Spleen (tissue), 11 donors: ENCODE data around the gene PTAFR. TPM values are rescaled to one million over a fixed set of nuclear protein-coding genes. Genes with fewer than 3 reads are reported as not detected.

Source experiments
- DNase-seq: peaks from one replicate; pipeline ENCODE4 v3.0.0-alpha.2; 2020
- H3K27ac ChIP-seq, 8 donors: fragments of 200-600 bp; sonication (generic) in 7 of 8; 1 replicate in 4 of 8; 2 replicates in 4 of 8; pipeline versions ENCODE4 v1.5.0 to v1.8.0; 2016 to 2021; ENCODE audit warnings: inconsistent platforms in 4 of 8, mild to moderate bottlenecking in 4 of 8, moderate library complexity in 1 of 8
- H3K27me3 ChIP-seq, 7 donors: fragments of 200-600 bp; sonication (generic) in 6 of 7; replicated peaks in 1 of 7; 1 replicate in 4 of 7; 2 replicates in 3 of 7; pipeline versions ENCODE4 v1.5.0 to v1.8.0; 2016 to 2021; ENCODE audit warnings: inconsistent platforms in 3 of 7, mild to moderate bottlenecking in 1 of 7
- H3K36me3 ChIP-seq, 6 donors: fragments of 200-600 bp; sonication (generic) in 5 of 6; 1 replicate in 4 of 6; 2 replicates in 2 of 6; pipeline versions ENCODE4 v1.5.0 to v1.8.0; 2016 to 2021; ENCODE audit warnings: inconsistent platforms in 2 of 6
- H3K4me1 ChIP-seq, 6 donors: fragments of 200-600 bp; sonication (generic) in 5 of 6; 1 replicate in 3 of 6; 2 replicates in 3 of 6; pipeline versions ENCODE4 v1.5.0 to v1.8.0; 2016 to 2021; ENCODE audit warnings: inconsistent platforms in 3 of 6
- H3K4me3 ChIP-seq, 8 donors: fragments of 200-600 bp; sonication (generic) in 7 of 8; 1 replicate in 4 of 8; 2 replicates in 4 of 8; pipeline versions ENCODE4 v1.5.0 to v1.8.0; 2016 to 2021; ENCODE audit warnings: inconsistent platforms in 4 of 8, mild to moderate bottlenecking in 4 of 8, moderate library complexity in 2 of 8
- H3K9me3 ChIP-seq, 8 donors: fragments of 200-600 bp; sonication (generic) in 7 of 8; 1 replicate in 4 of 8; 2 replicates in 4 of 8; pipeline versions ENCODE4 v1.5.0 to v1.8.0; 2016 to 2021; ENCODE audit warnings: inconsistent platforms in 4 of 8
- POLR2A ChIP-seq, 3 donors: fragments of 450-650 bp; IDR thresholded peaks; one replicate each; pipeline ENCODE4 v1.5.1; 2017; ENCODE audit warnings: antibody characterized with exemption in 3 of 3, mild to moderate bottlenecking in 1 of 3
- POLR2AphosphoS5 ChIP-seq, 3 donors: sonication (generic); formaldehyde crosslinking; IDR thresholded peaks; one replicate each; pipeline ENCODE4 v1.5.1; 2017; ENCODE audit warnings: antibody characterized with exemption in 3 of 3
- WGBS, 5 donors: extraction: QIAGEN DNeasy Blood & Tissue Kit in 3 of 5; methylation state at CpG; one replicate each; pipeline versions ENCODE4 v1.1.5 to v1.1.7; 2013 to 2018; 5-methylcytosine and 5-hydroxymethylcytosine counted together
- intact Hi-C: fragments of 100-400 bp; cut with DNase I; formaldehyde crosslinking; loops from one replicate; pipeline ENCODE4 v1.15.0; 2023; ENCODE audit warnings: low total_unique reads
- polyA plus RNA-seq, 3 donors: library from polyadenylated mRNA; stranded (reverse); fragments of 200-250 nt; gene quantifications; one replicate each; pipeline ENCODE4 v1.2.1, GENCODE V29; 2013
- total RNA-seq, 7 donors: library from RNA; depleted of rRNA in 3 of 7; stranded (reverse); fragments of >200 nt in 3 of 7; fragmentation: NEBNext Ultra II Directional in 4 of 7; extraction: Animal tissue kit (Norgen Biotek cat#: 25700) in 4 of 7; gene quantifications; one replicate each; pipeline versions ENCODE4 v1.1.0 to v1.2.1, GENCODE V29; 2016 to 2021
- TF ChIP-seq, protein P1 (sequence below), 11 experiments: fragments of 200-600 bp in 7 of 11; fragments of 450-650 bp in 4 of 11; sonication (generic) in 4 of 11; IDR thresholded peaks in 8 of 11; conservative IDR thresholded peaks in 3 of 11; 1 replicate in 7 of 11; 2 replicates in 4 of 11; pipeline versions ENCODE4 v1.4.0 to v1.8.0; 2016 to 2021; ENCODE audit warnings: antibody characterized with exemption in 11 of 11, inconsistent platforms in 4 of 11, mild to moderate bottlenecking in 1 of 11
- donor health status: healthy with polysubstance abuse.
- donor health status: DM: no; HTN: no; CAD: no; lungs with moderate emphysema.
- donor health status: DM: no; HTN: no; CAD: no.
- donor health status: Bipolar disorder and iron deficiency.
- donor health status: healthy.
- donor health status: DM: no; HTN: no; CAD: no.
- donor health status: DM: yes; HTN: yes; CAD: no.

PTAFR gene
- total and polyA plus RNA-seq, 10 donors, result 5.0 to 32.2 (median 24.0) TPM

DNA sequence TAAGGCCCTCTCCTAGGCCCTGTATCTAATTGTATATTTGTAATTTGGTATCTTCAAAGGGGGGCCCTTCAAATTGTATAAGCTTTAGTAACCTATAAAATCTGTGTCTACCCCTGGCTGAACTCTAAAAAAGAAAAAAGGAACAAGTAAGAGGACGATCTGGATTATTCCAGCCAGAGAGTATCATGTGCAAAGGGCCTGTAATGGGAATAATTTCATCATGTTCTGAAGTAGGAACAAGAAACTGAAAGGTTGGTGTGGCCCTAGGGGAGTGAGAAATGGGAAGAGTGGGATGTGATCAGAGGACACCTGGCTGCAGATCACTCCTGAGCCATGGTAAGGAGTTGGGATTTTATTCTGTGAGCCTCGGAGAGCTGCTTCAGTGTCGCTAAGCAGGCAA, 14.7 kb downstream of the PTAFR start:
- Histone ChIP-seq H3K4me3 (no peak overlapping the region), H3K27me3 (no peaks in the 10 kb centered on the region), H3K27ac (peak overlapping the region in 3 of 8 donors; percentile 64 to 74 (median 73)), H3K4me1 (peaks cover 0 to 74% (median 25%) of the 10 kb centered on the region in 6 donors), H3K9me3 (no peaks in the 10 kb centered on the region), H3K36me3 (peaks cover 0 to 4% (median 0%) of the 10 kb centered on the region in 6 donors)
- intact Hi-C loops, result no loop called here
- no peak for DNase-seq
- TF ChIP-seq POLR2A (IDR thresholded peaks at IDR 0.05) (no peak), POLR2AphosphoS5 (IDR thresholded peaks at IDR 0.05) (no peak)
- TF ChIP-seq, protein P1, sequence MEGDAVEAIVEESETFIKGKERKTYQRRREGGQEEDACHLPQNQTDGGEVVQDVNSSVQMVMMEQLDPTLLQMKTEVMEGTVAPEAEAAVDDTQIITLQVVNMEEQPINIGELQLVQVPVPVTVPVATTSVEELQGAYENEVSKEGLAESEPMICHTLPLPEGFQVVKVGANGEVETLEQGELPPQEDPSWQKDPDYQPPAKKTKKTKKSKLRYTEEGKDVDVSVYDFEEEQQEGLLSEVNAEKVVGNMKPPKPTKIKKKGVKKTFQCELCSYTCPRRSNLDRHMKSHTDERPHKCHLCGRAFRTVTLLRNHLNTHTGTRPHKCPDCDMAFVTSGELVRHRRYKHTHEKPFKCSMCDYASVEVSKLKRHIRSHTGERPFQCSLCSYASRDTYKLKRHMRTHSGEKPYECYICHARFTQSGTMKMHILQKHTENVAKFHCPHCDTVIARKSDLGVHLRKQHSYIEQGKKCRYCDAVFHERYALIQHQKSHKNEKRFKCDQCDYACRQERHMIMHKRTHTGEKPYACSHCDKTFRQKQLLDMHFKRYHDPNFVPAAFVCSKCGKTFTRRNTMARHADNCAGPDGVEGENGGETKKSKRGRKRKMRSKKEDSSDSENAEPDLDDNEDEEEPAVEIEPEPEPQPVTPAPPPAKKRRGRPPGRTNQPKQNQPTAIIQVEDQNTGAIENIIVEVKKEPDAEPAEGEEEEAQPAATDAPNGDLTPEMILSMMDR (IDR thresholded peaks at IDR 0.05 in 8 of 11, conservative IDR thresholded peaks at IDR 0.05 in 3 of 11), result no peak
- 82 to 94% (median 85%) methylated on average over 3 of the region's 3 CpGs for WGBS, 5 donors

DNA sequence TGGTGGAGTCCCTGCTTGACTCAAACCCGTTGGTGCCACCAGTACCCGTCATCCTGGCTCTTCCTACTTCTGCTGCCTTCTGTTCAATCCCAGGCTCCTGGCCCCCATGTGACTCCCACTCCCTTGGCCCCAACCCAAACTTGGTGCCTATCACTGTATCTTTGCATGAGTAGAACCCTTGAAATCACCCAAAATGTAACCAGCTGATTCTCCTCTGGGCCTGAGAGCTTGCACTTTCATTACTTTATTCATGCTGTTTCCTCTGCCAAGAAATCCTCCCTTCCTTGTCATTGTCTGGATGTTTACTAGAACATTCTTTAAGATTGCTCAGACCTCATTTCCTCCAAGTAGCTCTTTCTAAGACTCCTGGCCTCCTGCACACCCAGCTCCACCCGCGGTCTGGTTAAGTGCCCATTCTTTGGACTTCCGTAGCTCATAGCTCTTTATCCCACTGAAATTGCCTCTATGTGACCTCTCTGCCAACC, 15.7 kb downstream of the PTAFR start:
- WGBS, 5 donors, result 64 to 79% (median 71%) methylated on average over 5 of the region's 5 CpGs
- Histone ChIP-seq H3K27me3 (no peaks in the 10 kb centered on the region), H3K4me1 (peaks cover 0 to 82% (median 27%) of the 10 kb centered on the region in 6 donors), H3K9me3 (no peaks in the 10 kb centered on the region), H3K4me3 (no peak overlapping the region), H3K36me3 (no peaks in the 10 kb centered on the region), H3K27ac (peak overlapping the region in 7 of 8 donors; percentile 5 to 74 (median 55))
- TF ChIP-seq, protein P1 (IDR thresholded peaks at IDR 0.05 in 8 of 11, conservative IDR thresholded peaks at IDR 0.05 in 3 of 11), result no peak
- no peak for TF ChIP-seq POLR2AphosphoS5 (IDR thresholded peaks at IDR 0.05)
- no peak for TF ChIP-seq POLR2A (IDR thresholded peaks at IDR 0.05)
- intact Hi-C loops, result no loop called here
- peak; percentile 49 for DNase-seq

DNA sequence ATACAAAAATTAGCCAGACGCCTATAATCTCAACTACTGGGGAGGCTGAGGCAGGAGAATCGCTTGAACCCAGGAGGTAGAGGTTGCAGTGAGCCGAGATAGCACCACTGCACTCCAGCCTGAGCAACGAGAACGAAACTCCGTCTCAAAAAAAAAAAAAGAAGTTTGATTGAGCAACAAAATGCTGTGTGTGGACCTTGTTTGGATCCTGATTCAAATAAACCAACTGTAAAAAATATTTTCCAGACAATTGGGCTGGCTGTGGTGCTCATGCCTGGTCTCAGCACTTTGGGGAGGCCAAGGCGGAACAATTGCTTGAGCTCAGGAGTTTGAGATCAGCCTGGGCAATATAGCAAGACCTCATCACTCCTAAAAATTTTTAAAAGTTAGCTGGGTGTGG, 16.8 kb downstream of the PTAFR start:
- no peaks in the 10 kb centered on the region for H3K9me3 ChIP-seq
- H3K4me1 ChIP-seq, result peaks cover 0 to 91% (median 32%) of the 10 kb centered on the region in 6 donors
- no peak for DNase-seq
- peak overlapping the region in 5 of 8 donors; percentile 31 to 73 (median 55) for H3K27ac ChIP-seq
- peaks cover 0 to 5% (median 0%) of the 10 kb centered on the region in 6 donors for H3K36me3 ChIP-seq
- H3K27me3 ChIP-seq, result no peaks in the 10 kb centered on the region
- H3K4me3 ChIP-seq, result no peak overlapping the region
- intact Hi-C loops, result no loop called here
- TF ChIP-seq POLR2AphosphoS5 (IDR thresholded peaks at IDR 0.05) (no peak), POLR2A (IDR thresholded peaks at IDR 0.05) (no peak)
- TF ChIP-seq, protein P1 (IDR thresholded peaks at IDR 0.05 in 8 of 11, conservative IDR thresholded peaks at IDR 0.05 in 3 of 11), result no peak
- 67 to 88% (median 84%) methylated on average over 7 of the region's 7 CpGs for WGBS, 5 donors

DNA sequence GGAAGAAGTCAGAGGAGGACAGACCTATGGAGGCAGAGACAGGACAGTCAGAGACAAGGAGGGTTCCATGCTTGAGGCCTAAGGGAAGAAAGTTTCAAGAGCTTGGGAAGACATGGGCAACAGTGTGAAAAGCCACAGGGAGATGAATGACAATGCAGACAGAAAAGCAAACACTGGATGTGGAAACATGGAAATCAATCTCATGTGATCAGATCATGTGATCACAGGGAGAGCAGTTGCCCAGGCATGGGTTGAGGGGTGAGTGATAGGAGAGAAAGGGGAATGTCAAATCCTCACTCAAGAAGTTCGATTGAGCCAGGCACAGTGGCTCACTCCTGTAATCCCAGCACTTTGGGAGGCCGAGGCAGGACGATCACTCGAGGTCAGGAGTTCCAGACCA, 17.2 kb downstream of the PTAFR start:
- no peaks in the 10 kb centered on the region for H3K9me3 ChIP-seq
- DNase-seq, result peak; percentile 3
- H3K27me3 ChIP-seq, result no peaks in the 10 kb centered on the region
- WGBS, 5 donors, result 85 to 96% (median 95%) methylated on average over 4 of the region's 4 CpGs
- peaks cover 0 to 5% (median 0%) of the 10 kb centered on the region in 6 donors for H3K36me3 ChIP-seq
- H3K4me1 ChIP-seq, result peaks cover 0 to 91% (median 35%) of the 10 kb centered on the region in 6 donors
- intact Hi-C loops, result no loop called here
- peak overlapping the region in 4 of 8 donors; percentile 31 to 73 (median 60) for H3K27ac ChIP-seq
- TF ChIP-seq POLR2A (IDR thresholded peaks at IDR 0.05) (no peak), POLR2AphosphoS5 (IDR thresholded peaks at IDR 0.05) (no peak)
- TF ChIP-seq, protein P1 (IDR thresholded peaks at IDR 0.05 in 8 of 11, conservative IDR thresholded peaks at IDR 0.05 in 3 of 11), result no peak
- H3K4me3 ChIP-seq, result no peak overlapping the region
